Stimulated activated CD4-positive, alpha-beta T cell treated with anti-CD3 and anti-CD28 coated beads, Interleukin-15, amount 100 ng/mL, for 48 hours (primary cell): ENCODE data around the gene AIM2.
"Not testable (repeated sequence)": the region's sequence is repeated elsewhere in the genome, so short reads cannot be mapped to it uniquely, and the experiment has no call there.

ENCODE experiments used
- DNase-seq, 2 donors: peaks; one replicate each; pipeline ENCODE4 v3.0.0-alpha.2; 2020; ENCODE audit warnings: low read depth in 2 of 2

Gene AIM2

DNA sequence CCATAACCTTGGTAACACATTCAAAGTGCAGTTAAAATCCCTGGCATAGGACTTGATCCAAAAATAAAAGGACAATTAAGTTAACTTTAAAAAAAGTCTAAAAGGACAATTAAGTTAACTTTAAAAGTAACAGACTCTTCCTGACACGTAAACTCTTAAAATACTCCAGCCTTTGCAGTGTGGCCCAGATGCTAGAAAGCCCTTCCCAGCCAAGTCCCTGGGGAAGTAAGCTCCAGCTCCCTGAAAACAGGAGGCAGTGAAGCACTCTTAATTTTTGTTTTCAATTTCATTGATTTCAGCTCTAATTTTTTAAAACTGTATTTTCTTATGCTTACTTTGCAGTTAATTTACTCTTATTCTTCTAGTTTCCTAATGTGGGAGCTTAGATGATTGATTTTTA is 5.1 kb upstream of the AIM2 start:
- DNase-seq, result no peak

DNA sequence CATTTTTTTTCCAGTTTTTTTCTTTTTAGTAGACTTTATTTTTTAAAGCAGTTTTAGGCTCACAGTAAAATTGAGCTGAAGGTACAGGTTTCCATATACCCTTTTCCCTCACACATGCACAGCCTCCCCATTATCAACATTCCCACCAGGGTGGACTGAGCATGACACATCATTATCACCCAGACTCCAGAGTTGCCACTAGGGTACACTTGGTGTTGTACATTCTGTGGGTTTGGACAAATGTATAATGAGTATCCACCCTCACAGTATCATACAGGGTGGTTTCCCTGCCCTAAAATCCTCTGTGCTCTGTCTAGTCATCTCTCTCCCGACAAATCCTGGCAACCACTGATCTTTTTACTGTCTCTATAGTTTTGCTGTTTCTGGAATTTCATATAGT is 3.0 kb upstream of the AIM2 start:
- DNase-seq, result no peak

DNA sequence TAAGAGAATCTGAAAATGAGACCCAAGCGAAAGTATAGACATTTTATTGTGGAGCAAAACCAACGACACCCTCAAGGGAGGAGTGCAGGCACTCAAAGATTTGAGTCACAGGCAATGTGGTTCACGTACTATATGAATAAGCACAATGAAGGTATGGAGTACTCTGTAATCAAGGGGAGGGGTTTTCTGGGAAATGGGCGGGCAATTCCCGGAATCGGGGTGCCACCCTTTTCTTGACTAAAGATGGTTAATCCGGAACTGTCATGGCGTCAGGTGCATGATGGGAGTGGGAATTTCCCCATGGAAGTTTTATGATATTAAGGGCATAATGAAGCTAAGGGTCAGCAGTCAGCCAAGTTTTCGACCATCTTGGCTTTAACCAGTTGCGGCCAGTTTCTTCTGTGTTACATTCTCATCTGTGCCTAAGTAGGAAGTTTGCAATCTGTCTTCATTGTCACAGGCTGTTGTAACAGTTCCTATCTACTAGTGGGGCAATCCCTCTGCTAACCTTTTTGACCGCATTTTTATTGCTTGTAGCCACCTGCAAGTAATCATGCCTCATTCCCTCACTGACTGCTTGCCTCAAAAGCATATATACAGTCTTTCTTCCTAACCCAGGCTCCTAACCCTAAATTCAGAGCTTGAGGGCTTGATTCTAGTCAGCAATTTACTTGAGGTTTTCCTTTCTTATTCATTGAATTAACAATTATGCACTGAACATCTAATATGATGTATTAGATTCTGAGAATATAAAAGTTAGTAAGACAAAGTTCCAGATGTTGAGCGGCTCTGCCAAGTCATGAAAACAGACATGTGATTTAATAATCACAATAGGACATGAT is 775 bp upstream of the AIM2 start:
- peak; percentile 95 to 96 for DNase-seq

DNA sequence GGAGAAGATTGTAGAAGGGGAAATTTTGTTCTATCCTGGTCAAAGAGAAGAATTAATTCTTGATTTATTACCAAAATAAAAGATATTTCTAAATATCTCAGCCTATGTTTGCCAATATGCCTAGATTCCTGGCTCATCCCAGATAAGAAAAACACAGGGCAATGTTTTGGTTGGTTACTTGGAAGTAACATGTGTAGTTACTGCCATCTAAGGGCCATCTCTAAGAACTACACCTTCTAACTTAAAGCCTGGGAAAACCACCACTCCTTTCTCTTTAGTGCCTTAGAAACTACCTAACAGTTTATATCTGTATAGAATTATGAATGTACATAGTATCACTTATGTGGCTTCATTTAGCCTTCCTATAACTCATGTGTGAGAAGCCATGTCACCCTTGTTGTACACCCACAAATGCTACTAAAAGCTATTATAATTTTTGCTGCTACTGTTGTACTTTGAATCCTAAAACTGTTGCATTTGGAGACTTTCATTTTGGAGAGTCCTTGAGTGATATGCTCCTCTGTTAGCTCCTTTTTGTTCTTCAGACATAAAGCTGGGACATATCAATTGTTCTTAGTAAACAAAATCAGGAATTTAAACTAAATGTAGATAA is 4.5 kb downstream of the AIM2 start:
- no peak for DNase-seq

DNA sequence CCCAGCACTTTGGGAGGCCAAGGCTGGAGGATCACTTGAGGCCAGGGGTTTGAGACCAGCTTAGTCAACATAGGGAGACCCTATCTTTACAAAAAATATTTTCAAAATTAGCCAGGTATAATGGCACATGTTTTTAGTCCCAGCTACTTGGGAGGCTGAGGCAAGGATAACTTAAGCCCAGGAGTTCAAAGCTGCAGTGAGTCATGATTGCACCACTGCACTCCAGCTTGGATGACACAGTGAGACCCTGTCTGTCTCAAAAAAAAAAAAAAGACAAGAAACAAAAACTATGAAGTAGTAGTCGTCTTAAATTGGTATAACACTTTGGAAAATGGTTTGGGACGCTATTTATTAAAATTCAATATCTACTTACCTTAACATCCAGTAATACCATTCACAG is 7.7 kb downstream of the AIM2 start:
- DNase-seq, result no peak

DNA sequence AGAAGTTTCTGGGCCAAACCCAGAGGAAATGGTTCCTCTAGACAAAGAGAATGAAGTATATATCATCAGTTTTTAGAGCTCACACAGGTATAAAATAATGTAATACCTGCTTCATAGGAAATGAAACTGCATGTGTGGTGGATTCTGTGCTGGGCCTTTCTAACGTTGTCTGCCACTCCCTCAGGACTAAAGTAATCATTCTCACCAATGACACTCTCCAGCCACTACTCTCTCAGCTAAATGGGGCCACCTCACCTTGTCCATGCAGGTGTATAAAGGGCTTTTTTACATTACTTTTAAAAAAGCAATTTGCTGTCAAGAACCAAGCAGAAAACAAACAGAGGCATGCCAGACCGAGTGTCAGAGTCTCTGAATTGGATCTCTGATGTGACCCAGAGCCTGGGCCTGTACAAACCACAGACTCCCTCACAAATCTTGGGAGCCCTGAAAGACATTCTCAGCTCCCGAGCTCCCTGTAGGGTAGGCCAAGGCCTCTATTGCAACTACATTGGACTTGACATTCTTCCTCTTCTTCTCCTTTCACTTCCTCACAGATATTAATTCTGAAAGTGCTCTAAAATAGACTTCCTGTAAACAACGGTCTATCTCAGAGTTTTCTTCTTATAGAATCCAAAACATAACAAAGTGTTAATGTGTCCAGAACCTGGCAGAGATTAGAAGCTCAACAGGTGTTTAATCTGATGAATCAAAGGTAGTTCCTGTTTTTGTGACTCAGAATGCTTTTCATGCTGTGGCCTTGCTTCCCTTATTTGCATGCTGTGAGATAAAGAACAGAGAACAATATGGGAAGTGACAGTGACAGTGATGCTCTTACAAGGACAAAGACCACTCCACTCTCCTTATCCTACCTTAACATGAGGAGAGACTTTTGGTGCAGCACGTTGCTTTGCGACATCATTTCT is 8.6 kb downstream of the AIM2 start:
- no peak for DNase-seq

DNA sequence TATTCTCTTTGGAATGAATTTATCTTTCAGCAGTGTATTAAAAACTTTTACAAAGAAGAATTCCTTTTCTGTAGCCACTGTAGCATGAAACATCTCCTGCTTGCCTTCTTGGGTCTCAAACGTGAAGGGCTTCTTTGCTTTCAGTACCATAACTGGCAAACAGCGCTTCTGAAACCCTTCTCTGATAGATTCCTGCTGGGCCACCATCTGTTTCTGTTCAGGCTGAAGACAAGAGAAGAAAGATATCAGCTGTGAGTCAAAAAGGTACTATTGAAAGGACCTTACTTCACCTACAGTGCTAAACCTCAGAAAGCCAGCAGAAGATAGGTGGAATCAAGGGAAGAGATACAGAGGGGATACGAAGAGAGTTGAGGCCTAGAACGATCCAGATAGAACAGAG is 10.5 kb downstream of the AIM2 start:
- DNase-seq, result no peak

DNA sequence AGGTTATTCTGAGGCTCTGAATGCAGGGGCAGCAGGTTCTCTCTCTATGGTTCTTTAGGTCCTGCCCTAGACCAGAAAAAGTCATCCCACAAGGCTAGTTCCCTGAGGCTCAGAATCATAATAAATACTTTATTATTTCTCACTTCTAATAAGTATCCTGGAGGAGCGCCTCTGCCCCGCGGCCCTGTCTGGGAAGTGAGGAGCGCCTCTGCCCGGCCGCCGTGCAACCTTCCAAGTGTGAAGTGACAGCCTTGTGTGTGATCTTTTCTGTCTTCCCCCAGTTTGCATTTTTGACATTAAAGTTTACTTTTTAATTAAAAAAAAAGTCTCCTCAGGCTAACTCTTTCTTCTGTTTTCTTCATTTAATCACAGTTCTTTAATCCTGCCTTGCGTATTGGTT is 11.5 kb downstream of the AIM2 start:
- no peak for DNase-seq

DNA sequence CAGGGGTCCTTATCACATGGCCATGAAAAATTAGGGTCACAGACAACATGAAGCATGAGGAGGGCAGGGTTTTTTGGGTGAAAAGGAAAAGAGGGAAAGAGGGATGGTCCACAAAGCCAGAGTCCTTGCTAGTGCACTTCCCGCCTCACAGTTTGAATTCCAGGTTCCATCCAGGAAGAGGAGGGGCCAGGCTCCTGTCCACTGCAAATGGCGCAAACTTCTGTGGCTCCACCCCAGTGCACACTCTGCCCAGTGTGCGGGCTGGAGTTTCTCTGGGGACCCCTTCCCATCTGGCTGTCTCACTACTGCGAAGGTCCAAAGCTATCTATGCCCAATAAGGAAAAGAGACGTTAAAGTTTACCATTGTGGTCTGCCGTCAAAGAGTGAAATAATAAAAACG is 17.8 kb downstream of the AIM2 start:
- DNase-seq, result no peak

DNA sequence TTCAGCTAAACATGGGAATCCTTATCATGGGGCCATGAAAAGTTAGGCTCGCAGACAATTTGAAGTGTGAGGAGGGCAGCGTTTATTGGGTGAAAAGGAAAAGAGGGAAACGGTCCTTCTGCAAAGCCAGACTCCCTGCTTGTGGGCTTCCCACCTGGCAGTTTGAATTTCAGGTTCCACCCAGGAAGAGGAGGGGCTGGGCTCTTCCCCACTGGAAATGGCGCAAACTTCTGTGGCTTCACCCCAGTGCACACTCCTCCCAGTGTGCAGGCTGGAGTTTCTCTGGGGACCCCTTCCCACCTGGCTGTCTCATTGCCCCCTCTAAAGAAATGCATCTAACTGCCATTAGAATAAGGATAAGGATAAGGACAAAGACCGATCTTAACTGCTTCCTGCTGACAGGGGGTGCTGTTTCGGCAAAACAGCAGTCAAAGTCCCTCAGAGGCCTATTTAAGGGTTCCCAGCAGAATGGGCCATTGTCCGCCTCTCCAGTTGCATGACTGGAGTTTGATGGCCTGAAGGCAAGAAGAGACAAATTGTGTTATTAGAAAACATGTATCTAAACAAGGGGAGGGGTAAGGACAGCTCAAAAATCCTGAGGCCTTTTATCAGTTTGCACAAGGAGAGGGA is 20.4 kb downstream of the AIM2 start:
- DNase-seq, result no peak

DNA sequence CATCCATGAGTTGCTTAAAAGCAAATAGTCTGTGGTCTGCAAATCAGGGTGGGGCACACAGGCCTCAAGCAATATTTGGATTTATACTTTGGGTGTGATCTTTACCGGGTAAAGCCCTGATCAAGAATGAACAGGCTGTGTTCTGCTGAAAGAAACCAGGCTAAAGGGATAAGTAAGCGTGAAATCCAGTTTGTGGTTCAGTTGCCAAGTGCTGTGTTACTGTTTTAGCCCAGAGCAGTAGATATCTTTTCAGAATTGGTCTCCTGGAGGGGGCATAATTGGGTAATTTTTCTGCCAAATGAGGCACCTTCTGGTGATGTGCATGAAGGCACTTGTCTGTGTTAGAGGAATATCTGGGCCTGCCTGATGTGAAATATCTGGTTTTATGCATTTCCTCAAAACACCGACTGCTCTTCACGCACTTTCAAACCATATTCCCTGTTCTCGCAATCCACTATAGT is 21.4 kb downstream of the AIM2 start:
- no peak for DNase-seq

DNA sequence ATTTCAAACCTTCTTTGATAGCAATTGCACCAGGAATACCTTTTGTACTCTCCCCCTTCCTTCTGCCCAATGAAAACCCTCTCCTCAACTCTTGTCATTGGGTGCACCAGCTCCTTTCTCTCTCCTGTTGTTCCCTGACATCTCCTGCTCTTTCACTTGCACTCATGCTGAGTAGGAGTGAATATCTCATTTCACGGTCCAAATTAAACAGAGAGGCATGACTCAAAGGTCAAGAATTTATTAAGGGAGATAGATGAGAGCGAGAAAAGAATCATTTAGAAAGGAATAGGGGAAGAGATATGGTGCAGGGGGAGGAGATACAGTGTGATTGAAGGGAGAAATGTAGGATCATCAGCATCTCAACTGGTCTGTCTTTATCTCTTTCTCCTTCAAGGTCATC is 22.1 kb downstream of the AIM2 start:
- DNase-seq, result no peak

DNA sequence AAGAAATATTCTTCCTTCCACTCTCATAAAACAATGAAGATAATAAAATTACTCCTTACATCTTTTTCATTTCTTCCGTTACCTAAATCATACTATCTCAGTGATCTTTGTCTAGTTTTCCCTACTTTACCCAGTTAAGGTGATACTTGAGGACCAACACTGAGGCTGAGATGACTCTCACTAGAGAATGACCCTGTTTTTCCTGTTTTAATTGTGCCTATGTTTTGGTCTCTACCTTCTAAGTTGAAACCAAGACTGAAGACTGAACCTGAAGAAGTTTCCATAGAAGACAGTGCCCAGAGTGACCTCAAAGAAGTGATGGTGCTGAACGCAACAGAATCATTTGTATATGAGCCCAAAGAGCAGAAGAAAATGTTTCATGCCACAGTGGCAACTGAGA is 25.1 kb downstream of the AIM2 start:
- no peak for DNase-seq

DNA sequence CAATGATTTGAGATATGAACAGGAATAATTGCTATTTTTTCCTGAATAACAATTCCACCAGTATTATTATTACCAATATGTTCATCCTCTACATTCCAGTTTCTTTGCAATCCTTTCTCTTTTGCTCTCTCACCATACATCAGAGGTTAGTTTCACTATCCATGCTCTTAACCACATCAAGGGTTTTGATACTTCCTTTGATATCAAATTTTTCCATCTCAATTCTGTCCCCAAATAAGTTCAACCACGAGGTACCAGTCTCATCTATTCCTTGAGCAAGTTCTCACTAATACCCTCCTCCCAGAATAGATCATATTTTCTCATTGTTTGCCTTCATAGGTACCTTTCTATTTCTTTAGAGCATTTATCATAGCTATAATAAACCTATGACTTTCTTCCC is 30.1 kb downstream of the AIM2 start:
- not testable (repeated sequence) for DNase-seq

DNA sequence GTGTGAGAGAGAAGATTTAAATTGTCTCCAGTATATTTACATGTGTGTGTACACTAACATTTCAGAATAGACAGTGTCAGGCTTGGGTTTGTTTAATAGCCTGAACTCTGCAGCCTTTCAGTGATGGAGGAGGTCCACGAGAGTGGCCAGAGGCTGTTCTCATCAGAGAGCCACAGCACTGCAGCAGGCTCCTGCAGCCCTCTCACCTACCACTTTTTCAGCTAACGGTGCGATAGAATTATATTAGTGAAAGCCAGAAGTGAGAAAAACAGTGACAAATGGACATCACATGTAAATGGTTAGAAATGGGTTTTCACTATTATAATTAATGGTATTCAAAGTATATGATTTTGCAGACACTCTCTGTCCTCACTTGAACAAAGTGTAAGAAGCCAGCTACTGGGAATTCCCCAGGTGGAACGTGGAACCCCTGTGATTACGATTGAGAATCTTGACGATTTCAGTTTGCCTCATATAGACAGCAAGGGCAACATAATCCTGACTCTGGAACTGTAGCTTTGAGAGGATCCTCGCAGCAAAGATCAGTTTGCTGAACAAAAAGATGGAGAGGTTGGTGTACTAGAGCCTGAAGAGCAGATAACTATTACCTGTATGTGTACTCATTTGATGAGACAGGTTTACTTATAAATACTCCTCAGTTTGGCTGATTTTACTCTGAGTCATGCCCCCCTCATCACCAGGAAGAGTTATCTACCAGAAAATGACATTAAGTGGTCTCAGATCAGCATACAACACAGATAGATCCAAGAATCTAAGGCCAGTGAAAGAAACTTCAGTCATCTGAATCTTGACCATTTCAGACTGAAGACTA is 35.5 kb downstream of the AIM2 start:
- no peak for DNase-seq

DNA sequence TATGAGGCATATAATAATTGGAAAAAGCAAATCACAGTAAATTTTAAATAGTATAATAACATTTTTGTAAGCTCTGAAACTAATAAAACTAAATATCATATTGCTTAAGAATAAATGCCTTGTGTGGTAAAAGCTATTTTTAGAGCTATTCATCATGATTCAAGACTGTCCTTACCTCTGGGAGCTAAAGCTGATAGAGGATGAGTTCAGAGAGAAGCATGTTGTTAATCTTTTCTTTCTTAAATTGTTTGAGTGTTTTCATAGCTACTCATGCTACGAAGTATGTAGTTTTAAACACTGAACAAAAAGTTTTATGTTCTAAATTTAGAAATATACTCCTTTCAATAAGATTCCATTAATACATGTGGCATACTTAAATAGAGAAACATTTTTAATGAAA is 36.4 kb downstream of the AIM2 start:
- no peak for DNase-seq

DNA sequence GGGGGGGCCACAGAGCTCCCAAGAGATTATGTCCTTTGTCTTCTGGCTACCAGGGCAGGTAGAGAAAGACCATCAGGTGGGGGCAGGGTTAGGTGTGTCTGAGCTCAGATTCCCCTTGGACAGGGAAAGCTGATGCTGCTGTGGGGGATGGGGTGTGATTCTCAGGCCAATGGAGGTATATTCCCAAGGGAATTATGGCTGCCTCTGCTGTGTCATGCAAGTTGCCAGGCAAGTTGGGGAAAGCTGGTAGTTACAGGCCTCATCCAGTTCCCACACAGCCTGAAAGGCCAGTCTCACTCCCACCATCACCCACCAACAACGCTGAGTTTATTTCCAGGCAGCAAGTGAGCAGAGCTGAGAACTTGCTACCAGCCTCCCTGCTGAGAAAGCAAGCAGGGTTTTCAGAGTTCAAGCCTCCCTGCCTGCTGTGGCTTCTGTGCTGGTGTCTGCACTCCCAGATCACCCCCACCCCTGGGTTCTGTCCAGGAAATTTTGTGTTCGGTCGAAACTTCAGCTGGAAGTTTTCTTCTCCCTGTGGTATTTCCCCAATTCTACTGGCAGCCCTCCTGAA is 45.6 kb downstream of the AIM2 start:
- no peak for DNase-seq

DNA sequence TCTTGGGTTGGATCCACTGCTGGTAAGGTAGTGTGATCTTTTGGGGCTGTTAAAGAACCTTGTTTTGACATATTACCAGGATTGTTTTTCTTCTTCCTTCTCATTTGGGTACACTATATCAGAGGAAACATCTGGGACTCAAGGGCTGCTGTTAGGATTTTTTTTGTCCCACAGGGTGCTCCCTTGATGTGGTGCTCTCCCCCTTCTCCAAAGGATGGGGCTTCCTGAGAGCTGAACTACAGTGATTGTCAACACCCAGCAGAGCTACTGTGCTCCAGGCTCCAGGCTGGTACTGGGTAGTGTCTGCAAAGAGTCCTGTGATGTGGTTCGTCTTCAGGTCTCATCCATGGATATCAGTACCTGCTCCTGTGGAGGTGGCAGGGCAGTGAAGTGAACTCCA is 46.3 kb downstream of the AIM2 start:
- no peak for DNase-seq

DNA sequence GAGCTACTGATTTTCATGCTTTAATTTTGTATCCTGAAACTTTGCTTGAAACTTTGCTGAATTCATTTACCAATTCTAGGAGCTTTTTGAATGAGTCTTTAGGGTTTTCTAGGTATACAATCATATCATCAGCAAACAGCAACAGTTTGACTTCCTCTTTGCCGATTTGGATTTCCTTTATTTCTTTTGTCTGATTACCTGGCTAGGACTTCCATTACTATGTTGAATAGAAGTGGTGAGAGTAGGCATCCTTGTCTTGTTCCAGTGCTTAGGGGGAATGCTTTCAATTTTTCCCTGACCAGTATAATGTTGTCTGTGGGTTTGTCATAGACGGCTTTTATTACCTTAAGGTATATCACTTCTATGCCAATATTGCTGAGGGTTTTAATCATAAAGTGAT is 49.7 kb downstream of the AIM2 start:
- not testable (repeated sequence) for DNase-seq

DNA sequence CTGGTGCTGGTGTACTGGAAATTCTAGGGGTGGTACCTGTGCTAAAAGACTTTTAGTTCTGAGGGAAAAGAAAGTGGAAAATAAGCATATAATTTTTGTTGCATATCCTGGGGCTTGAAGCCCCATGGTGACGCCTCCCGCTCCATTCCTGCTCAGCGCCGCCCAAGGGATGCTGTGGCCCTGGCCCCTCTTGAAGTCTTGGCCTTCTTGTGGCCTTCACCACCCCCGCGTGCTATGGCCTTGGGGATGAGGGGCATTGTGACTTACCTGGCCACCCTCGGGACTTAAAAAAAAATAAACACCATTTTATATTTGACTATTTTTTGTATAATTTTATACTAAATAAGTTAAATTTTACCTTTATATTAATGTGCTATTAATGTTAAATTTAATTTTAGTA is 51.5 kb downstream of the AIM2 start:
- DNase-seq, result no peak

DNA sequence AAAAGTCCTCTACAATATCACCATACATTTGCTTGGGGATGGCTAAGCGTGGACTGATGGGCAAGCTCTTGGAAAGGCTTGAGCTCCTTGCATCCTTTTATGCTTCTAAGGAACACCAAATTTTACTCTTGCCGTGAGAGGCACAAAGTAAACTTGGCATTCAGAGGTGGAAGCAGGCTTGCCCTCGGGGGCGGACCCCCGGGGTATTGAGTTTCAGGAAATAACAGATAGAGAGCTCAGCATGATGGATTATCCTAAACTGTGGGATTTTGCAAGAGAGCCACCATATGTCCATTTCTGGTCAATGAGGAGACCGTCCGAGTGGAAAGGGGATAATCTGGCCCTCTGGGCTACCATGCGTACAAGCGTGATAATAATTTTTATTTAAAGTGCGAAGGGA is 52.8 kb downstream of the AIM2 start:
- no peak for DNase-seq
